K562 (cell line): ENCODE data around the gene CD38. TPM values are rescaled to one million over a fixed set of nuclear protein-coding genes. Genes with fewer than 3 reads are reported as not detected.

Experiments used
- ATAC-seq: fragments of 200-7000 bp; cut with Tn5 transposase; 3 replicates; pipeline ENCODE4 v1.9.1; 2020; ENCODE audit warnings: moderate library complexity
- BruUV-seq: library from RNA; stranded (reverse); fragments of 400-500 nt; replicated peaks from 2 replicates; lab custom pipeline; 2021; lab: Mats Ljungman, UMichigan
- CTCF ChIA-PET: fragments of 300-600 bp; formaldehyde crosslinking; extraction: SDS; loops from one replicate; lab custom pipeline; 2021; ENCODE audit warnings: low intra/inter-chr PET ratio; lab: Yijun Ruan, JAX
- POLR2A ChIA-PET: fragments of 300-600, 350-650 bp; sonication (Branson Sonifier 250); formaldehyde crosslinking; extraction: SDS; loops from one replicate; lab custom pipeline; 2021; ENCODE audit warnings: antibody characterized with exemption, inconsistent platforms; lab: Yijun Ruan, JAX
- DNase-seq, 4 experiments: peaks; one replicate each; pipeline versions ENCODE4 v3.0.0 to v3.0.0-alpha.2; 2011 to 2018; ENCODE audit warnings: low spot score in 3 of 4, mixed read lengths in 3 of 4; ENCODE audit errors: extremely low read depth in 1 of 4
- FAIRE-seq: peaks from 2 replicates; lab custom pipeline; 2011; peaks lifted over from hg19 to GRCh38; lab: Jason Lieb, UNC
- H2AFZ ChIP-seq: 2 replicates; pipeline ENCODE4 v1.6.0; 2011; ENCODE audit warnings: low read depth, low read length, control low read depth, inconsistent platforms
- H3K27ac ChIP-seq: fragments of 200-600 bp; 3 replicates; pipeline ENCODE4 v1.8.0; 2011; ENCODE audit warnings: low read depth, mild to moderate bottlenecking, control low read depth, inconsistent platforms, low read length, moderate library complexity, mixed read lengths; ENCODE audit errors: extremely low read depth
- H3K27me3 ChIP-seq, 2 experiments: fragments of 300-600 bp in 1 of 2; 2 replicates in 1 of 2; 3 replicates in 1 of 2; pipeline versions ENCODE4 v1.6.0 to v1.8.0; 2011; ENCODE audit warnings: inconsistent platforms in 2 of 2, low read length in 2 of 2, mild to moderate bottlenecking in 1 of 2, mixed read lengths in 1 of 2, moderate library complexity in 1 of 2; ENCODE audit not compliant: control insufficient read depth in 2 of 2, insufficient read depth in 2 of 2
- H3K36me3 ChIP-seq: fragments of 300-600 bp; 3 replicates; pipeline ENCODE4 v1.8.0; 2011; ENCODE audit warnings: mild to moderate bottlenecking, low read length, inconsistent platforms; ENCODE audit not compliant: control insufficient read depth, insufficient read depth
- H3K4me1 ChIP-seq, 2 experiments: fragments of 200-600 bp in 1 of 2; replicated peaks in 1 of 2; 2 replicates in 1 of 2; 3 replicates in 1 of 2; pipeline versions ENCODE4 v1.5.1 to v1.8.0; 2011; ENCODE audit warnings: inconsistent platforms in 2 of 2, low read length in 2 of 2, mild to moderate bottlenecking in 1 of 2, mixed read lengths in 1 of 2, moderate library complexity in 1 of 2; ENCODE audit not compliant: control insufficient read depth in 2 of 2, insufficient read depth in 2 of 2
- H3K4me2 ChIP-seq: 2 replicates; pipeline ENCODE4 v1.6.1; 2011; ENCODE audit warnings: low read length, control low read depth, inconsistent platforms, mixed read lengths; ENCODE audit not compliant: insufficient read depth
- H3K4me3 ChIP-seq: fragments of 200-600 bp; sonication (generic), shearing (Covaris generic); 2 replicates; pipeline ENCODE4 v1.5.1; 2016; ENCODE audit warnings: control low read depth, inconsistent platforms
- H3K79me2 ChIP-seq: fragments of 200-600 bp; 3 replicates; pipeline ENCODE4 v1.8.0; 2011; ENCODE audit warnings: low read length, inconsistent platforms; ENCODE audit not compliant: control insufficient read depth, insufficient read depth
- H3K9ac ChIP-seq, 2 experiments: 2 replicates each; pipeline versions ENCODE4 v1.6.0 to v1.6.1; 2011; ENCODE audit warnings: low read depth in 2 of 2, low read length in 2 of 2, control low read depth in 1 of 2, inconsistent platforms in 1 of 2, mild to moderate bottlenecking in 1 of 2, mixed read lengths in 1 of 2; ENCODE audit not compliant: insufficient read depth in 1 of 2
- H3K9me1 ChIP-seq: one replicate; pipeline ENCODE4 v1.6.0; 2011; ENCODE audit warnings: inconsistent platforms, mild to moderate bottlenecking, low read length, moderate library complexity; ENCODE audit not compliant: control insufficient read depth, insufficient read depth
- H3K9me3 ChIP-seq: replicated peaks from 2 replicates; pipeline ENCODE4 v1.5.1; 2011; ENCODE audit warnings: low read depth, low read length, inconsistent platforms; ENCODE audit not compliant: control insufficient read depth, insufficient read depth
- H4K20me1 ChIP-seq: replicated peaks from 2 replicates; pipeline ENCODE4 v1.6.1; 2011; ENCODE audit warnings: low read length, inconsistent platforms, mixed read lengths; ENCODE audit not compliant: control insufficient read depth, insufficient read depth
- CCNT2 ChIP-seq: IDR thresholded peaks from 2 replicates; pipeline ENCODE4 v1.6.1; 2011; ENCODE audit warnings: borderline replicate concordance, low read depth, mild to moderate bottlenecking, moderate library complexity, mixed read lengths, low read length; ENCODE audit not compliant: insufficient read length; ENCODE audit errors: extremely low read depth
- CEBPG ChIP-seq, 3 experiments: fragments of 200-800 bp in 1 of 3; sonication (Bioruptor generic) in 1 of 3; sonication (generic) in 1 of 3; formaldehyde crosslinking in 1 of 3; IDR thresholded peaks in 2 of 3; conservative IDR thresholded peaks in 1 of 3; 2 replicates each; pipeline versions ENCODE4 v1.6.1 to v1.8.0; 2016 to 2022; ENCODE audit warnings: missing compliant biosample characterization in 2 of 3, missing genetic modification characterization in 2 of 3, mild to moderate bottlenecking in 1 of 3, missing genetic modification reagents in 1 of 3
- E2F3 ChIP-seq: fragments of 250-450 bp; sonication (Bioruptor Pico); IDR thresholded peaks from 2 replicates; pipeline ENCODE4 v1.4.0; 2020; ENCODE audit warnings: mild to moderate bottlenecking
- FOS ChIP-seq: IDR thresholded peaks from 3 replicates; pipeline ENCODE4 v1.6.1; 2011; ENCODE audit not compliant: insufficient read length; ENCODE audit errors: extremely low read depth
- FUS ChIP-seq: fragments of 200-400 bp; formaldehyde crosslinking; optimal IDR thresholded peaks from 2 replicates; pipeline ENCODE3; 2017; ENCODE audit warnings: low read depth, low read length
- GTF2F1 ChIP-seq: IDR thresholded peaks from 2 replicates; pipeline ENCODE4 v1.6.1; 2011; ENCODE audit warnings: low read depth, low read length, improper control_type of control experiment
- HOXB6 ChIP-seq: fragments of 250-450 bp; sonication (Bioruptor Pico); IDR thresholded peaks from 2 replicates; pipeline ENCODE4 v1.5.1; 2022; ENCODE audit warnings: mild to moderate bottlenecking, borderline replicate concordance
- KLF6 ChIP-seq: fragments of 250-450 bp; sonication (Bioruptor Pico); IDR thresholded peaks from 2 replicates; pipeline ENCODE4 v1.4.0; 2020; ENCODE audit warnings: mild to moderate bottlenecking, moderate library complexity, borderline replicate concordance
- MEF2D ChIP-seq: conservative IDR thresholded peaks from 2 replicates; pipeline ENCODE4 v1.6.1; 2016; ENCODE audit warnings: low read depth, missing genetic modification characterization, missing compliant biosample characterization
- TAF7 ChIP-seq: fragments of 450-650 bp; IDR thresholded peaks from 2 replicates; pipeline ENCODE4 v1.6.1; 2016; ENCODE audit warnings: missing genetic modification characterization, missing compliant biosample characterization
- XRCC3 ChIP-seq: fragments of 450-650 bp; IDR thresholded peaks from 2 replicates; pipeline ENCODE4 v1.6.1; 2017; ENCODE audit warnings: mild to moderate bottlenecking, moderate library complexity
- ZBTB40 ChIP-seq, 2 experiments: fragments of 450-650 bp in 1 of 2; sonication (generic) in 1 of 2; formaldehyde crosslinking in 1 of 2; IDR thresholded peaks; 2 replicates each; pipeline versions ENCODE4 v1.7.1 to v1.9.0; 2016 to 2022; ENCODE audit warnings: inconsistent platforms in 1 of 2, mild to moderate bottlenecking in 1 of 2, missing genetic modification reagents in 1 of 2
- ZNF354B ChIP-seq: fragments of 250-450 bp; sonication (Bioruptor Pico); IDR thresholded peaks from 2 replicates; pipeline ENCODE4 v1.4.0; 2020
- ZNF41 ChIP-seq: fragments of 250-450 bp; sonication (Bioruptor Pico); conservative IDR thresholded peaks from 2 replicates; pipeline ENCODE4 v1.4.0; 2020; ENCODE audit warnings: mild to moderate bottlenecking
- WGBS: fragments of 100-300 bp; shearing (Covaris generic); methylation state at CpG from one replicate; pipeline ENCODE4 v1.1.6; 2016; ENCODE audit warnings: low coverage, mixed read lengths; ENCODE audit not compliant: insufficient coverage; ENCODE audit errors: missing lambda C conversion rate; 5-methylcytosine and 5-hydroxymethylcytosine counted together
- in situ Hi-C: fragments of 300-500 bp; cut with MboI; formaldehyde crosslinking; loops from 4 replicates; pipeline ENCODE4 v1.15.0; 2018; ENCODE audit warnings: inconsistent platforms, mixed read lengths
- intact Hi-C: fragments of 100-400 bp; cut with micrococcal nuclease; formaldehyde crosslinking; loops from 2 replicates; pipeline ENCODE4 v1.14.2; 2022
- polyA plus RNA-seq, 8 experiments: library from polyadenylated mRNA; depleted of rRNA in 4 of 8; stranded (reverse) in 5 of 8; unstranded in 3 of 8; fragments of >200 nt; fragmentation: Nextera tagmentation in 2 of 8; fragmentation: Illumina TruSeq in 1 of 8; extraction: Ambion mirVana in 2 of 8; extraction: Trizol in 1 of 8; gene quantifications; 2 replicates each; pipeline versions ENCODE4 v1.2.1 to v1.2.3, GENCODE V29; 2011 to 2014; ENCODE audit warnings: inconsistent platforms in 1 of 8, missing spikeins in 1 of 8
- total RNA-seq, 7 experiments: library from RNA; depleted of rRNA in 6 of 7; stranded (reverse); fragments of >200 nt in 6 of 7; fragmentation: Illumina TruSeq in 2 of 7; extraction: Trizol in 2 of 7; gene quantifications; 2 replicates each; pipeline versions ENCODE4 v1.2.1 to v1.2.3, GENCODE V29; 2011 to 2021; ENCODE audit warnings: low replicate concordance in 1 of 7

The CD38 gene
- total and polyA plus RNA-seq, 9 of the 15 experiments (the other 6 are each of a cell fraction or from before 2014, with no cell fraction given), result 0.04 to 0.06 (median 0.04) TPM; not detected in 5

GRCh38 chr4:15809466-15809865 is 31.3 kb downstream of the CD38 start:
- no peak for DNase-seq

More at GRCh38 chr4:15809466-15809865, 31.3 kb downstream of the CD38 start:
- CTCF ChIA-PET, result no interaction called here
- no peaks in the 10 kb centered on the region; a peak in 1 of 5 replicates for H3K27me3 ChIP-seq
- H4K20me1 ChIP-seq, result no peaks in the 10 kb centered on the region
- no peaks in the 10 kb centered on the region for H3K9me1 ChIP-seq
- H3K4me1 ChIP-seq, result no peaks in the 10 kb centered on the region
- no peak overlapping the region for H3K4me3 ChIP-seq
- no peaks in the 10 kb centered on the region for H3K79me2 ChIP-seq
- H3K36me3 ChIP-seq, result no peaks in the 10 kb centered on the region
- no TSS peak for BruUV-seq
- TF ChIP-seq TAF7 (tag) (no peak), HOXB6 (CRISPR knock-in tag) (no peak), ZNF354B (CRISPR knock-in tag) (no peak), CEBPG (CRISPR knock-in tag; IDR thresholded peaks at IDR 0.05) (no peak), CEBPG (tag; conservative IDR thresholded peaks at IDR 0.05 in 1 of 2, IDR thresholded peaks at IDR 0.05 in 1 of 2) (no peak), KLF6 (CRISPR knock-in tag) (no peak), XRCC3 (no peak), GTF2F1 (no peak), ZBTB40 (IDR thresholded peaks at IDR 0.05) (no peak), ZBTB40 (CRISPR knock-in tag; IDR thresholded peaks at IDR 0.05) (no peak), FUS (no peak), E2F3 (CRISPR knock-in tag) (no peak), CCNT2 (no peak), ZNF41 (no peak), FOS (no peak), MEF2D (no peak)
- H2AFZ ChIP-seq, result no peak overlapping the region
- H3K9ac ChIP-seq, result no peak overlapping the region
- 1% methylated on average over 5 of the region's 5 CpGs for WGBS
- in situ Hi-C loops, result loop anchor here (5.0 to 25.0 kb wide), 3 partner anchors 148 to 453 kb away; no protein-coding TSS in a partner anchor
- FAIRE-seq (no peak), ATAC-seq (no peak)
- intact Hi-C loops, result no loop called here
- H3K4me2 ChIP-seq, result no peak overlapping the region
- POLR2A ChIA-PET, result no interaction called here
- H3K27ac ChIP-seq, result no peak overlapping the region
- no peaks in the 10 kb centered on the region for H3K9me3 ChIP-seq
